Nephron (organoid): Measurements from ENCODE around the gene MACROD2.

Source experiments
- H3K27ac Mint-ChIP-seq, 3 experiments: 2 replicates each; pipeline ENCODE4 v1.8.0; 2020; ENCODE audit warnings: mixed read lengths in 3 of 3, mild to moderate bottlenecking in 2 of 3, moderate library complexity in 1 of 3
- H3K27me3 Mint-ChIP-seq: 2 replicates; pipeline ENCODE4 v1.8.0; 2021; ENCODE audit warnings: low read depth, mild to moderate bottlenecking, moderate library complexity, mixed read lengths
- H3K36me3 Mint-ChIP-seq: 2 replicates; pipeline ENCODE4 v1.8.0; 2020; ENCODE audit warnings: low read depth, mixed read lengths
- H3K4me1 Mint-ChIP-seq: 2 replicates; pipeline ENCODE4 v1.8.0; 2020; ENCODE audit warnings: mixed read lengths
- H3K4me3 Mint-ChIP-seq, 3 experiments: 2 replicates each; pipeline ENCODE4 v1.8.0; 2020; ENCODE audit warnings: mild to moderate bottlenecking in 3 of 3, mixed read lengths in 3 of 3, moderate library complexity in 2 of 3
- H3K9me3 Mint-ChIP-seq: 2 replicates; pipeline ENCODE4 v1.8.0; 2020; ENCODE audit warnings: mixed read lengths
- TF ChIP-seq, protein P1 (sequence below), 3 experiments: fragments of 200-600 bp; sonication (generic); IDR thresholded peaks; one replicate each; pipeline ENCODE4 v1.5.0; 2021; ENCODE audit warnings: antibody characterized with exemption in 3 of 3; ENCODE audit not compliant: unreplicated experiment in 3 of 3

Gene MACROD2

DNA sequence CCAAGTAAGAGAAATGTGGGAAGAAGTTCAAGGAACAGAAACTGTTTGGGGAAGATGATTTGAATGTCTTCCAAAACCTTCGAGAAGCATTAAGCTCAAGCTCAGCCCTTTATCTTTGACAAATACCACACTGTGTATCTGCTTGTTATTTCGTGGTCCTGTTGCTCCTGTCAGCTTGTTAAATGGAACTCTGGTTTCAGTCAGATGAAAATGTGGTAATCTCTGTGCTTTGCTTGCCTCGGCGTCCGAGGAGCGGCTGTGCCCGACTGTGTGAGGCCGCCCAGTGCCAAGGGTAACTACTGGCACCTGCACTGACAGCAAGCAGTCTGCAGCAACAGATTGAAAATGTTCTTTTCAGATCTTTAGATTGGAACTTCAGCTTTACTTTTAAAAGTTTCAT is 920.0 kb downstream of the MACROD2 start:
- H3K4me1 Mint-ChIP-seq, result peaks cover 55% of the 10 kb centered on the region
- no peaks in the 10 kb centered on the region for H3K36me3 Mint-ChIP-seq
- TF ChIP-seq, protein P1, sequence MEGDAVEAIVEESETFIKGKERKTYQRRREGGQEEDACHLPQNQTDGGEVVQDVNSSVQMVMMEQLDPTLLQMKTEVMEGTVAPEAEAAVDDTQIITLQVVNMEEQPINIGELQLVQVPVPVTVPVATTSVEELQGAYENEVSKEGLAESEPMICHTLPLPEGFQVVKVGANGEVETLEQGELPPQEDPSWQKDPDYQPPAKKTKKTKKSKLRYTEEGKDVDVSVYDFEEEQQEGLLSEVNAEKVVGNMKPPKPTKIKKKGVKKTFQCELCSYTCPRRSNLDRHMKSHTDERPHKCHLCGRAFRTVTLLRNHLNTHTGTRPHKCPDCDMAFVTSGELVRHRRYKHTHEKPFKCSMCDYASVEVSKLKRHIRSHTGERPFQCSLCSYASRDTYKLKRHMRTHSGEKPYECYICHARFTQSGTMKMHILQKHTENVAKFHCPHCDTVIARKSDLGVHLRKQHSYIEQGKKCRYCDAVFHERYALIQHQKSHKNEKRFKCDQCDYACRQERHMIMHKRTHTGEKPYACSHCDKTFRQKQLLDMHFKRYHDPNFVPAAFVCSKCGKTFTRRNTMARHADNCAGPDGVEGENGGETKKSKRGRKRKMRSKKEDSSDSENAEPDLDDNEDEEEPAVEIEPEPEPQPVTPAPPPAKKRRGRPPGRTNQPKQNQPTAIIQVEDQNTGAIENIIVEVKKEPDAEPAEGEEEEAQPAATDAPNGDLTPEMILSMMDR (IDR thresholded peaks at IDR 0.05; ENCODE audit: unreplicated experiment in 3 of 3), result no peak
- peak overlapping the region in 1 of 3 experiments; percentile 3 for H3K27ac Mint-ChIP-seq
- peaks cover 5% of the 10 kb centered on the region for H3K27me3 Mint-ChIP-seq
- H3K4me3 Mint-ChIP-seq, result no peak overlapping the region
- H3K9me3 Mint-ChIP-seq, result no peaks in the 10 kb centered on the region

DNA sequence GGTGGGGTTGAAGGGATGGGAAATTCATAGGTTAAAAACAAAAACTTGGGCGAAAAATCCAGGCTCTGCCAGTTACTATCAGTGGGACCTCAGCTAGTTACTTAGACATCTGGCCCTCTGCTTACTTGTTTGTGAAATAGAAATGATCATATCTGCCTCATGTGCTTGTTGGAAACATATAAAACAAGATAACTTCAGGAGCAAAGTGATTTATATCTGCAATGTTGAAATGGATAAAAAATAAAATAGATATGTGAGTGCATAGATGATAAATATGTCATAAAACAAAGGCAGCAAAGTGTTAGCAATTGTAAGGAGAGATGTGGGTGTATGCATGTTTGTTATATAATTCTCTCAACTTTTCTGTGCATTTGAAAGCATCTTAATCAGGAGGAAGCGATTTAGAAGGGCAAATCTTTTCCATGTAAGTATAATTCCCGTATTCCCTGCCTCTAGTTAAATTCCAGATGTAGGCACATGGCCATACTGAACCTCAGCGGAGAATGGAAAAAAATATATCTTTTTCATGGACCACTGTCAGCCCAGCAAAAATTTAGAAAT is 921.1 kb downstream of the MACROD2 start:
- H3K4me3 Mint-ChIP-seq, result no peak overlapping the region
- peaks cover 53% of the 10 kb centered on the region for H3K4me1 Mint-ChIP-seq
- H3K27ac Mint-ChIP-seq, result peak overlapping the region in 1 of 3 experiments; percentile 7
- TF ChIP-seq, protein P1 (IDR thresholded peaks at IDR 0.05; ENCODE audit: unreplicated experiment in 3 of 3), result no peak
- peaks cover 5% of the 10 kb centered on the region for H3K27me3 Mint-ChIP-seq
- H3K9me3 Mint-ChIP-seq, result no peaks in the 10 kb centered on the region
- H3K36me3 Mint-ChIP-seq, result no peaks in the 10 kb centered on the region

DNA sequence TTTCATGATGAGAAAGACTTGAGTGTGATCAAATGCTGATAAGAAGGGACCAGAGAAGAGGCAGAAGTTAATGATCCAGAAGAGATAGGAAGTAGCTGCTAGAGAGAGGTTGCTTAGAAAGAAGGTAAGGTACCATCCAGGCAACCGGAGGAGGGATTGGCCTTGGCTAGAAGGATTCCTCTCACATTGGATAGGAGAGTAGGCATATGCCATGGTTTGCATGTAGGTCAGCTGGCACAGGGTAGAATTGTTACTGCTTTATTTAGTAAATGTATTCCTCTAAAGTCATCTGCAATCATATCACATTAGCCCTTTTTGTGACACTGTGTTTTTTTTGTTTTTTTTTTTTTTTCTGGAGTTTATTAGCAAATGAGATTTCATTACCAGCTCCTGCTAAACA is 923.0 kb downstream of the MACROD2 start:
- Mint-ChIP-seq H3K4me1 (peaks cover 59% of the 10 kb centered on the region), H3K27me3 (peaks cover 5% of the 10 kb centered on the region), H3K27ac (peak overlapping the region in 1 of 3 experiments; percentile 72), H3K4me3 (no peak overlapping the region), H3K9me3 (no peaks in the 10 kb centered on the region), H3K36me3 (no peaks in the 10 kb centered on the region)
- TF ChIP-seq, protein P1 (IDR thresholded peaks at IDR 0.05; ENCODE audit: unreplicated experiment in 3 of 3), result no peak

DNA sequence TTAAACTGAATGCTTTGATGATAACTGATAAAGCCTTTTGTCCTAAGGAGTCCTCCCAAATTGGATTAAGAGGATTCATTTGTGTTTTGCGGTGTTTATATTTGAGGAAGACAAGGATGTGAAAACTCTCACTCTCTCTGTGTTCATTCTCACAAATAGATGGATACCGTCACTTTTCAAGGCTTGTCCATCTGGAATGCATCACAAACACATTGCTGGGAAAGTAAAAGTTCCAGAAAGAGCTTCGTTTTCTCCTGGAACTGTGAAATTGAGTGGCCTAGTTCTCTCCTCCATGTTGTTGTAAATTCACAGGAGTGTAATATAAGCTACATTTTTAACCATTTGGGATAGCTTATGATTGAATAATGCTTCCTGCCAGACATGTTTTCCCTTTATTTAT is 923.7 kb downstream of the MACROD2 start:
- H3K36me3 Mint-ChIP-seq, result no peaks in the 10 kb centered on the region
- H3K4me1 Mint-ChIP-seq, result peaks cover 60% of the 10 kb centered on the region
- H3K4me3 Mint-ChIP-seq, result no peak overlapping the region
- peaks cover 5% of the 10 kb centered on the region for H3K27me3 Mint-ChIP-seq
- TF ChIP-seq, protein P1 (IDR thresholded peaks at IDR 0.05; ENCODE audit: unreplicated experiment in 3 of 3), result no peak
- H3K9me3 Mint-ChIP-seq, result no peaks in the 10 kb centered on the region
- peak overlapping the region; percentile 71 to 80 (median 72) for H3K27ac Mint-ChIP-seq

DNA sequence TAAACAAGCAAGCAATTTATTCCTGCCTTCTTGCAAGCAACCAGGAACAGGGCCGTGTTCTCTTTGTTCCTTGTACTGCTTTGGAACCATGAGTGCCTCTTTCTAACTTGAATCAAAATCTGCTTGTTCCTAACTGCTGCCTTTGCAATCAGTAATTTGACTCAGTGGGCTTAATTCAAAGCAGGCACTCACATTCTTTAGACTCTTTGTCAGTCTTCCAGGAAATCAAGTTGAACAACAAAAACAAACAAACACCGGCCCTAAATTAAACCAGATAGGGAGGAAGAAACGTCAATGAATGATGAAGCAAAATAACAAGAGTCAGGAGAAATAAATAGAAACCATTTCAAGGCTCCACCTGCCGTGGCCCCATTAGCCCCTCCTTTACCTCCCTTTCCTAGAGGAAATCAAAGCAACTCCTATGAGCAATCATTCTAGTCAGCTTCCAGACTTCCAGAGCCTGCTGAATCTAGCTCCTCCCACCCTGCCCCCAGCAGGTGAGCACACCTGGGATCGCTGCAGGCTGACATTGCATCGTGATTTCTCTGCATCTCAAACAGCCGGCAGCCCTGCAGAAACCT is 924.3 kb downstream of the MACROD2 start:
- Mint-ChIP-seq H3K4me3 (peak overlapping the region; percentile 8 to 50 (median 44)), H3K9me3 (no peaks in the 10 kb centered on the region), H3K27me3 (peaks cover 5% of the 10 kb centered on the region), H3K36me3 (no peaks in the 10 kb centered on the region), H3K27ac (peak overlapping the region; percentile 71 to 80 (median 72)), H3K4me1 (peaks cover 54% of the 10 kb centered on the region)
- TF ChIP-seq, protein P1 (IDR thresholded peaks at IDR 0.05; ENCODE audit: unreplicated experiment in 3 of 3), result no peak

DNA sequence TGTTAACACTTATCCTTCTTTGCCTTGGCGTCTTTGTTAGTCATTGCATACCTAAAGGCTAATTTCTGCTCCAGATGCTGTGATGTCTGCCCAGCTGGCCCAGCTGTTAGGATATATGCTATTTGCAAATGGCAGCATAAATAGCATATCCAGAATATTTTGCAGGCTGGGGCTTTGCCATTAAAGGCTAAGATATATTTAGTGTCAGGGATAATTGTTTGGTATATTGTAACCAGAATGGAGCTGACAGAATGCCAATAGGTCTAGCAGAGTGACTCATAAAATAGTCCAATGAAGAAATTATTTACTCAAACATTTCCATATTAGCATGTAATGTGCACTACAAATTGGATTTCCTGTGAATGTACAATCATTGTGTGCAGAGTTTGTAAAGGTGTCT is 926.2 kb downstream of the MACROD2 start:
- no peaks in the 10 kb centered on the region for H3K9me3 Mint-ChIP-seq
- H3K27me3 Mint-ChIP-seq, result peaks cover 5% of the 10 kb centered on the region
- H3K27ac Mint-ChIP-seq, result no peak overlapping the region
- no peak overlapping the region for H3K4me3 Mint-ChIP-seq
- H3K36me3 Mint-ChIP-seq, result no peaks in the 10 kb centered on the region
- TF ChIP-seq, protein P1 (IDR thresholded peaks at IDR 0.05; ENCODE audit: unreplicated experiment in 3 of 3), result no peak
- peaks cover 43% of the 10 kb centered on the region for H3K4me1 Mint-ChIP-seq
